Neural cell (in vitro differentiated cells): ENCODE results near the gene SLC25A18. TPM values are rescaled to one million over a fixed set of nuclear protein-coding genes. Genes with fewer than 3 reads are reported as not detected.

Experiments used
- H2AFZ ChIP-seq: fragments of 200-600, 300-800 bp; sonication (generic), shearing (Covaris generic); 2 replicates; pipeline ENCODE4 v1.6.0; 2014; ENCODE audit warnings: low read depth, mild to moderate bottlenecking, antibody characterized with exemption, low read length, moderate library complexity
- H3F3A ChIP-seq: fragments of 200-600 bp; shearing (Covaris generic); 2 replicates; pipeline ENCODE4 v1.6.1; 2016; ENCODE audit warnings: mild to moderate bottlenecking, moderate library complexity, mixed read lengths, antibody characterized with exemption, low read length; ENCODE audit not compliant: insufficient read depth, poor library complexity, severe bottlenecking
- H3K27ac ChIP-seq: fragments of 200-600, 300-800 bp; sonication (generic), shearing (Covaris generic); 2 replicates; pipeline ENCODE4 v1.5.1; 2014; ENCODE audit warnings: mild to moderate bottlenecking, low read length, moderate library complexity
- H3K27me3 ChIP-seq: fragments of 300-800, 200-600 bp; sonication (generic), shearing (Covaris generic); 2 replicates; pipeline ENCODE4 v1.6.0; 2014; ENCODE audit warnings: mild to moderate bottlenecking, low read depth, low read length, moderate library complexity; ENCODE audit not compliant: insufficient read depth
- H3K36me3 ChIP-seq: fragments of 300-800, 200-600 bp; sonication (generic), shearing (Covaris generic); 2 replicates; pipeline ENCODE4 v1.5.1; 2014; ENCODE audit warnings: mild to moderate bottlenecking, antibody characterized with exemption, low read length, moderate library complexity; ENCODE audit not compliant: insufficient read depth
- H3K4me2 ChIP-seq: fragments of 300-800, 200-600 bp; sonication (generic), shearing (Covaris generic); 2 replicates; pipeline ENCODE4 v1.6.0; 2014; ENCODE audit warnings: mild to moderate bottlenecking, low read length
- H3K4me3 ChIP-seq: fragments of 300-800, 200-600 bp; sonication (generic), shearing (Covaris generic); 2 replicates; pipeline ENCODE4 v1.5.1; 2014; ENCODE audit warnings: mild to moderate bottlenecking, low read length, moderate library complexity
- H3K79me2 ChIP-seq: fragments of 200-600 bp; shearing (Covaris generic); replicated peaks from 2 replicates; pipeline ENCODE4 v1.6.0; 2014; ENCODE audit warnings: mild to moderate bottlenecking, low read length, moderate library complexity; ENCODE audit not compliant: insufficient read depth
- H3K9ac ChIP-seq: fragments of 300-800, 200-600 bp; sonication (generic), shearing (Covaris generic); 2 replicates; pipeline ENCODE4 v1.6.1; 2016; ENCODE audit warnings: mild to moderate bottlenecking, low read length, mixed read lengths
- H3K9me2 ChIP-seq: fragments of 200-600 bp; shearing (Covaris generic); 2 replicates; pipeline ENCODE4 v1.6.1; 2016; ENCODE audit warnings: mild to moderate bottlenecking, low read length, mixed read lengths; ENCODE audit not compliant: insufficient read depth
- H3K9me3 ChIP-seq: fragments of 200-600, 300-800 bp; sonication (generic), shearing (Covaris generic); 2 replicates; pipeline ENCODE4 v1.6.1; 2016; ENCODE audit warnings: mild to moderate bottlenecking, mixed run types, low read length, moderate library complexity, mixed read lengths
- H4K20me1 ChIP-seq: fragments of 200-600 bp; shearing (Covaris generic); 2 replicates; pipeline ENCODE4 v1.6.1; 2016; ENCODE audit warnings: mild to moderate bottlenecking, mixed run types; ENCODE audit not compliant: insufficient read depth
- EP300 ChIP-seq: fragments of 450-650 bp; conservative IDR thresholded peaks from 2 replicates; pipeline ENCODE4 v1.6.1; 2014; ENCODE audit warnings: antibody characterized with exemption, mild to moderate bottlenecking, moderate library complexity; ENCODE audit not compliant: poor library complexity, severe bottlenecking
- EZH2 ChIP-seq: fragments of 200-600, 300-800 bp; shearing (Covaris generic), sonication (generic); IDR thresholded peaks from 2 replicates; pipeline ENCODE4 v1.6.1; 2014; ENCODE audit warnings: antibody characterized with exemption, low read length, borderline replicate concordance, mild to moderate bottlenecking; ENCODE audit not compliant: insufficient read depth, poor library complexity, severe bottlenecking
- MXI1 ChIP-seq: fragments of 450-650 bp; conservative IDR thresholded peaks from 2 replicates; pipeline ENCODE4 v1.6.1; 2014; ENCODE audit warnings: antibody characterized with exemption, mild to moderate bottlenecking; ENCODE audit not compliant: poor library complexity, severe bottlenecking
- POLR2AphosphoS5 ChIP-seq: IDR thresholded peaks from 2 replicates; pipeline ENCODE4 v1.6.1; 2012
- RAD21 ChIP-seq: fragments of 450-650 bp; conservative IDR thresholded peaks from 2 replicates; pipeline ENCODE4 v1.6.1; 2014; ENCODE audit warnings: antibody characterized with exemption, mild to moderate bottlenecking, moderate library complexity
- SMC3 ChIP-seq: fragments of 450-650 bp; conservative IDR thresholded peaks from 2 replicates; pipeline ENCODE4 v1.6.1; 2014; ENCODE audit warnings: antibody characterized with exemption, mild to moderate bottlenecking, moderate library complexity; ENCODE audit not compliant: poor library complexity
- TAF1 ChIP-seq: IDR thresholded peaks from 2 replicates; pipeline ENCODE4 v1.6.1; 2012; ENCODE audit warnings: low read depth
- polyA plus RNA-seq: library from polyadenylated mRNA; depleted of rRNA; stranded (reverse); fragments of >200 nt; gene quantifications from 2 replicates; pipeline ENCODE4 v1.2.3, GENCODE V29; 2014
- TF ChIP-seq, protein P1 (sequence below): fragments of 450-650 bp; IDR thresholded peaks from 2 replicates; pipeline ENCODE4 v1.5.1; 2014; ENCODE audit warnings: antibody characterized with exemption, mild to moderate bottlenecking, moderate library complexity; ENCODE audit not compliant: poor library complexity, severe bottlenecking
- TF ChIP-seq, protein P2 (sequence below): IDR thresholded peaks from 2 replicates; pipeline ENCODE4 v1.6.1; 2012; ENCODE audit warnings: borderline replicate concordance

Gene SLC25A18
- polyA plus RNA-seq, 1 donor from 2014 or later = 0.28 TPM

DNA sequence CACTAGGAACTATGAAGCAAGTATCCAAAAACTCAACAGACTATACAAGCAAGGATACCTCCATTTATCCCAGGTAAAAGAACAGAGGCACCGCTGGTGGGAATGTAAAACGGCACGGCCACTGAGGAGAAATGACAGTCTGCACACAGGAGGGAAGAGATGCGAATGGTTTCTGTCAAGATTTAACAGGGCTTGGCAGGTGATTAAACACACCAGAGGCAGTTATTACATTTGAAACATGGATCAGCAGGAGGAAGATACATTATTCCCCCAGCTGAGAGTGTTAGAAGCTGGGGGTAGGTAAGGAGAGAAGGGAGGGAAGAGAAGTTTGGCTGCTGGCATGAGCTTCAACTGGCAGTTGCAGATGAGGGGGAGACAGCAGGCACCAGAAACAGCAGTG lies 35.0 kb downstream of the SLC25A18 start:
- Histone ChIP-seq H3F3A (no peaks in the 10 kb centered on the region), H3K27ac (no peak overlapping the region), H3K4me2 (no peak overlapping the region), H2AFZ (no peak overlapping the region), H3K9me3 (no peaks in the 10 kb centered on the region), H3K27me3 (no peaks in the 10 kb centered on the region), H4K20me1 (no peaks in the 10 kb centered on the region), H3K9ac (no peak overlapping the region), H3K36me3 (no peaks in the 10 kb centered on the region), H3K9me2 (no peaks in the 10 kb centered on the region), H3K79me2 (no peaks in the 10 kb centered on the region), H3K4me3 (no peak overlapping the region)
- TF ChIP-seq EZH2 (no peak), TAF1 (no peak), EP300 (no peak), MXI1 (no peak), SMC3 (no peak), RAD21 (no peak), POLR2AphosphoS5 (no peak)
- TF ChIP-seq, protein P1, sequence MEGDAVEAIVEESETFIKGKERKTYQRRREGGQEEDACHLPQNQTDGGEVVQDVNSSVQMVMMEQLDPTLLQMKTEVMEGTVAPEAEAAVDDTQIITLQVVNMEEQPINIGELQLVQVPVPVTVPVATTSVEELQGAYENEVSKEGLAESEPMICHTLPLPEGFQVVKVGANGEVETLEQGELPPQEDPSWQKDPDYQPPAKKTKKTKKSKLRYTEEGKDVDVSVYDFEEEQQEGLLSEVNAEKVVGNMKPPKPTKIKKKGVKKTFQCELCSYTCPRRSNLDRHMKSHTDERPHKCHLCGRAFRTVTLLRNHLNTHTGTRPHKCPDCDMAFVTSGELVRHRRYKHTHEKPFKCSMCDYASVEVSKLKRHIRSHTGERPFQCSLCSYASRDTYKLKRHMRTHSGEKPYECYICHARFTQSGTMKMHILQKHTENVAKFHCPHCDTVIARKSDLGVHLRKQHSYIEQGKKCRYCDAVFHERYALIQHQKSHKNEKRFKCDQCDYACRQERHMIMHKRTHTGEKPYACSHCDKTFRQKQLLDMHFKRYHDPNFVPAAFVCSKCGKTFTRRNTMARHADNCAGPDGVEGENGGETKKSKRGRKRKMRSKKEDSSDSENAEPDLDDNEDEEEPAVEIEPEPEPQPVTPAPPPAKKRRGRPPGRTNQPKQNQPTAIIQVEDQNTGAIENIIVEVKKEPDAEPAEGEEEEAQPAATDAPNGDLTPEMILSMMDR = no peak
- TF ChIP-seq, protein P2, sequence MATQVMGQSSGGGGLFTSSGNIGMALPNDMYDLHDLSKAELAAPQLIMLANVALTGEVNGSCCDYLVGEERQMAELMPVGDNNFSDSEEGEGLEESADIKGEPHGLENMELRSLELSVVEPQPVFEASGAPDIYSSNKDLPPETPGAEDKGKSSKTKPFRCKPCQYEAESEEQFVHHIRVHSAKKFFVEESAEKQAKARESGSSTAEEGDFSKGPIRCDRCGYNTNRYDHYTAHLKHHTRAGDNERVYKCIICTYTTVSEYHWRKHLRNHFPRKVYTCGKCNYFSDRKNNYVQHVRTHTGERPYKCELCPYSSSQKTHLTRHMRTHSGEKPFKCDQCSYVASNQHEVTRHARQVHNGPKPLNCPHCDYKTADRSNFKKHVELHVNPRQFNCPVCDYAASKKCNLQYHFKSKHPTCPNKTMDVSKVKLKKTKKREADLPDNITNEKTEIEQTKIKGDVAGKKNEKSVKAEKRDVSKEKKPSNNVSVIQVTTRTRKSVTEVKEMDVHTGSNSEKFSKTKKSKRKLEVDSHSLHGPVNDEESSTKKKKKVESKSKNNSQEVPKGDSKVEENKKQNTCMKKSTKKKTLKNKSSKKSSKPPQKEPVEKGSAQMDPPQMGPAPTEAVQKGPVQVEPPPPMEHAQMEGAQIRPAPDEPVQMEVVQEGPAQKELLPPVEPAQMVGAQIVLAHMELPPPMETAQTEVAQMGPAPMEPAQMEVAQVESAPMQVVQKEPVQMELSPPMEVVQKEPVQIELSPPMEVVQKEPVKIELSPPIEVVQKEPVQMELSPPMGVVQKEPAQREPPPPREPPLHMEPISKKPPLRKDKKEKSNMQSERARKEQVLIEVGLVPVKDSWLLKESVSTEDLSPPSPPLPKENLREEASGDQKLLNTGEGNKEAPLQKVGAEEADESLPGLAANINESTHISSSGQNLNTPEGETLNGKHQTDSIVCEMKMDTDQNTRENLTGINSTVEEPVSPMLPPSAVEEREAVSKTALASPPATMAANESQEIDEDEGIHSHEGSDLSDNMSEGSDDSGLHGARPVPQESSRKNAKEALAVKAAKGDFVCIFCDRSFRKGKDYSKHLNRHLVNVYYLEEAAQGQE = no peak

DNA sequence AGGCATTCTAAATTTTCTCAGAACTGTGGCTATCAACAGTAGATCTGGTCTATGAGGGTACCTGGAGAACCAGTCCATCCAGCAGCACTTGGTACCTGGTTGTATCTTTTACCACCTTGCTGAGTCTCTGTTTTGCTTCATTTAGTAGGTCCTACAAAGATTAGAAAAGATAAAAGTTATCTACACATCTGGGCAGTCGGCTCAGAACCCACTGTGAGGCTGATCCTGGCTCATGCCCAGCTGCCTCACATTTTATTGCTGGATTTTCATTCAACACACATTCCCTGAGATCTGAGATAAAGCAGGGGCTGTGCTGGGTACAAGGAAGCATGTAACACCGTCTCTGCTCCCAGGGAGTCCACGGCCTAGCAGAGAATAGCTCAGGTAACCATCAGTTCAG lies 37.7 kb downstream of the SLC25A18 start:
- Histone ChIP-seq H3K9me3 (no peaks in the 10 kb centered on the region), H2AFZ (no peak overlapping the region), H4K20me1 (no peaks in the 10 kb centered on the region), H3K27me3 (no peaks in the 10 kb centered on the region), H3K27ac (no peak overlapping the region), H3K9me2 (no peaks in the 10 kb centered on the region), H3F3A (no peaks in the 10 kb centered on the region), H3K4me2 (no peak overlapping the region), H3K4me3 (no peak overlapping the region), H3K79me2 (no peaks in the 10 kb centered on the region), H3K9ac (no peak overlapping the region), H3K36me3 (no peaks in the 10 kb centered on the region)
- TF ChIP-seq EZH2 (no peak), MXI1 (no peak), POLR2AphosphoS5 (no peak), SMC3 (no peak), RAD21 (no peak), TAF1 (no peak), EP300 (no peak)
- TF ChIP-seq, protein P2 = no peak
- TF ChIP-seq, protein P1 = no peak
